ENCODE results near the gene KCNJ14. TPM values are rescaled to one million over a fixed set of nuclear protein-coding genes. Genes with fewer than 3 reads are reported as not detected.

KCNJ14 gene
- total RNA-seq, 1 experiment from 2014 or later = 1.4 TPM

DNA sequence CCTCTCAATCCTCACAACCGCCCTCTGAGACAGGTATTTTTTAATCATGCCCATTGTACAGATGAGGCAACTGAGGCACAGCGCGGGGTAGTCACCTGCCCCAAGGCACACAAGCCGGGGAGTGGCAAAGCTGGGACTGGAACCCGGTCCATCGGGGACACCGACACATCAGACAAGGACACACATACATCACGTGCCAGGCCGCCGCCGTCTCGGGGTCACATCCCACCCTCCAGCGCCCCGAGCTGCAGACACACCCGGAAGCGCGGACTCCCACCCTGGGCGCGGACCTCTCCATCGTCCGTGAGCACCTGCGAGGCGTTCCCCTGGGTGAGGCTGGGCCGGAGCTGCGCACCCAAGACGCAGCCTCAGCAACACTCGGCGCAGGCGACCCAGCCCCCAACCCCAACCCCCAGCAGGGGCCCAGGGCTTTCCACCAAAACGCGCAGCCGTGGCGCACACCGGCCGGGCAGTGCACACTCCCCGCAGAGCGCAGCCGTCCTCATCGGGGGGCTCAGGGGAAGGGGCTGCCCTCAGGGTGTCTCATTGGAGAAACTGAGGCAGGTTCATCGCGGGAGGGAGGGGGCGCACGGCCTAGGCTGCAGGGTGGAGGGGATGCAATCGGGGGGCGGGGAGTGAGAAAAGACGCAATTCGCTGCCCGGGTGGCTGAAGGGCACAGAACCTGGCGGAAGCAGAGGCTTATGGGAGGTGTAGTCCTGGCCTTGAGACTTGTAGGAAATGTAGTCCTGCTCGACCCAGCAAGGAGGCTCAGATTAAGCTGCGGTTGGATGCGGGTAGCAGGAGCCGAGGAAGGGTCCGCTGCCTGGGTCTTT, 58.1 kb downstream of the KCNJ14 start:
- peak overlapping the region; percentile 81 for H3K4me3 ChIP-seq (ENCODE audit: low read length)
- CTCF ChIA-PET = no interaction called here
- H3K4me1 ChIP-seq (ENCODE audit: insufficient read depth, low read length) = no peaks in the 10 kb centered on the region; the same call in 1 of the 2 replicates
- H2AFZ ChIP-seq (ENCODE audit: low read length) = peak overlapping the region; percentile 96
- H3K27me3 ChIP-seq (ENCODE audit: low read length) = no peaks in the 10 kb centered on the region
- H3K27ac ChIP-seq (ENCODE audit: low read length) = no peak overlapping the region
- H3K36me3 ChIP-seq (ENCODE audit: low read depth, low read length) = no peaks in the 10 kb centered on the region
- H3K9me2 ChIP-seq (replicated peaks; ENCODE audit: low read length) = no peaks in the 10 kb centered on the region
- H3K4me2 ChIP-seq (ENCODE audit: low read length) = peak overlapping the region; percentile 98
- ATAC-seq (peak; percentile 82), DNase-seq (peak; percentile 64)
- POLR2A ChIA-PET (ENCODE audit: unreplicated experiment) = interaction anchor here (0.6 kb wide), 1 partner anchor 12 kb away, joined by 5 read pairs; no protein-coding TSS in a partner anchor
- H3K9ac ChIP-seq (ENCODE audit: low read length) = 0 out of 2 replicates have a peak overlapping the region, but pooled peaks have one; percentile 6
- TF ChIP-seq EZH2phosphoT487 (IDR thresholded peaks at IDR 0.05; ENCODE audit: borderline replicate concordance, low read length) = no peak
- TF ChIP-seq EZH2 (IDR thresholded peaks at IDR 0.05; ENCODE audit: low read length, unreplicated experiment) = no peak
- TF ChIP-seq, protein P1, sequence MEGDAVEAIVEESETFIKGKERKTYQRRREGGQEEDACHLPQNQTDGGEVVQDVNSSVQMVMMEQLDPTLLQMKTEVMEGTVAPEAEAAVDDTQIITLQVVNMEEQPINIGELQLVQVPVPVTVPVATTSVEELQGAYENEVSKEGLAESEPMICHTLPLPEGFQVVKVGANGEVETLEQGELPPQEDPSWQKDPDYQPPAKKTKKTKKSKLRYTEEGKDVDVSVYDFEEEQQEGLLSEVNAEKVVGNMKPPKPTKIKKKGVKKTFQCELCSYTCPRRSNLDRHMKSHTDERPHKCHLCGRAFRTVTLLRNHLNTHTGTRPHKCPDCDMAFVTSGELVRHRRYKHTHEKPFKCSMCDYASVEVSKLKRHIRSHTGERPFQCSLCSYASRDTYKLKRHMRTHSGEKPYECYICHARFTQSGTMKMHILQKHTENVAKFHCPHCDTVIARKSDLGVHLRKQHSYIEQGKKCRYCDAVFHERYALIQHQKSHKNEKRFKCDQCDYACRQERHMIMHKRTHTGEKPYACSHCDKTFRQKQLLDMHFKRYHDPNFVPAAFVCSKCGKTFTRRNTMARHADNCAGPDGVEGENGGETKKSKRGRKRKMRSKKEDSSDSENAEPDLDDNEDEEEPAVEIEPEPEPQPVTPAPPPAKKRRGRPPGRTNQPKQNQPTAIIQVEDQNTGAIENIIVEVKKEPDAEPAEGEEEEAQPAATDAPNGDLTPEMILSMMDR (conservative IDR thresholded peaks at IDR 0.05; ENCODE audit: low read depth, low read length) = no peak
- BruUV-seq (replicated peaks) = no TSS peak
- no peaks in the 10 kb centered on the region for H3K79me2 ChIP-seq (ENCODE audit: low read length)
- H4K20me1 ChIP-seq (ENCODE audit: low read length) = no peaks in the 10 kb centered on the region
- H3F3A ChIP-seq (ENCODE audit: low read length, unreplicated experiment) = no peaks in the 10 kb centered on the region
- H3K9me3 ChIP-seq (ENCODE audit: low read length) = no peaks in the 10 kb centered on the region
- intact Hi-C loops (cut with micrococcal nuclease) = no loop called here

DNA sequence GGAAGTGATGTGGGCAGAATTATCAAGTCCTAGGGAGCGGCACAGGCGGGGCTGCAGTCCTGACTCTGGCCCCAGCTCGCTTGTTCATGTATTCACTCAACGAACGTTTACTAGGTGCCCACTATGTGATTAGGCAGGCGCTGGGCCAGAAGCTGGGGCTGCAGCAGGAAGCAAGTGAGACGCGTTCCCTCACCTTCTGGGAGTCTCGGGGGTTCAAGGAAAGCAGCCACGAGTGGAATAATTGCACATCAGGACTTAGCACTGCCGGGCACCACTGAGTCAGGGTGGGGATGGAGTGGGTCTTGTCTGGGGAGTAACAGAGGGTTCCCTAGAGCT, 58.7 kb downstream of the KCNJ14 start:
- intact Hi-C loops (cut with micrococcal nuclease) = no loop called here
- no peak overlapping the region for H3K27ac ChIP-seq (ENCODE audit: low read length)
- H3K9me3 ChIP-seq (ENCODE audit: low read length) = no peaks in the 10 kb centered on the region
- no peaks in the 10 kb centered on the region for H3K36me3 ChIP-seq (ENCODE audit: low read depth, low read length)
- no TSS peak for BruUV-seq (replicated peaks)
- TF ChIP-seq EZH2 (IDR thresholded peaks at IDR 0.05; ENCODE audit: low read length, unreplicated experiment) (no peak), EZH2phosphoT487 (IDR thresholded peaks at IDR 0.05; ENCODE audit: borderline replicate concordance, low read length) (no peak)
- TF ChIP-seq, protein P1 (conservative IDR thresholded peaks at IDR 0.05; ENCODE audit: low read depth, low read length) = no peak
- ChIA-PET CTCF (no interaction called here), POLR2A (ENCODE audit: unreplicated experiment) (interaction anchor here (0.6 kb wide), 1 partner anchor 12 kb away, joined by 5 read pairs; no protein-coding TSS in a partner anchor)
- no peaks in the 10 kb centered on the region for H3K9me2 ChIP-seq (replicated peaks; ENCODE audit: low read length)
- no peaks in the 10 kb centered on the region for H4K20me1 ChIP-seq (ENCODE audit: low read length)
- H2AFZ ChIP-seq (ENCODE audit: low read length) = peak overlapping the region; percentile 96
- H3K4me3 ChIP-seq (ENCODE audit: low read length) = peak overlapping the region; percentile 81
- no peaks in the 10 kb centered on the region for H3K27me3 ChIP-seq (ENCODE audit: low read length)
- no peak for ATAC-seq
- no peaks in the 10 kb centered on the region for H3F3A ChIP-seq (ENCODE audit: low read length, unreplicated experiment)
- peak overlapping the region; percentile 98 for H3K4me2 ChIP-seq (ENCODE audit: low read length)
- no peaks in the 10 kb centered on the region; the same call in 1 of the 2 replicates for H3K4me1 ChIP-seq (ENCODE audit: insufficient read depth, low read length)
- H3K79me2 ChIP-seq (ENCODE audit: low read length) = no peaks in the 10 kb centered on the region
- no peak overlapping the region for H3K9ac ChIP-seq (ENCODE audit: low read length)
- no peak for DNase-seq

DNA sequence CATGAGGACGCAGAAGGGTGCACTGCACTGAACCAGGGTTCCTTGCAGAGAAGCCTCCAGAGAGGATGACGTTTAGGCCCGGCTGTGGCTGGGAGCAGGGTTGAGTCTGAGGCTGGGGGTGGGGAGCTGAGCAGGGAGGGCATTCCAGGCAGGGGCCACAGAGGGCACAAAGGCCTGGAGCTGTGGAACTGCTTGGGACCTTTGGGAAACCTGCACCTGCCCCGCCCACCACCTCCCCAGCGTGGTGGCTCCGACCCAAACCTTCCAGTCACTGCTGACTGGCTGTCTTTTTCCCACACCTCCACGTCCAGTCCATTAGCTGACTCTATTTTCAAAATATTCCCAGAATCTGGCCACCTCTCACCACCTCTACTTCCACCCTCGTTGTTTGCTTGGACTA, 61.2 kb downstream of the KCNJ14 start:
- ChIA-PET CTCF (no interaction called here), POLR2A (ENCODE audit: unreplicated experiment) (no interaction called here)
- H3K9me2 ChIP-seq (replicated peaks; ENCODE audit: low read length) = no peaks in the 10 kb centered on the region
- no peaks in the 10 kb centered on the region; the same call in 1 of the 2 replicates for H3K4me1 ChIP-seq (ENCODE audit: insufficient read depth, low read length)
- no peak for ATAC-seq
- H4K20me1 ChIP-seq (ENCODE audit: low read length) = no peaks in the 10 kb centered on the region
- no peaks in the 10 kb centered on the region for H3K36me3 ChIP-seq (ENCODE audit: low read depth, low read length)
- no peak overlapping the region for H3K4me3 ChIP-seq (ENCODE audit: low read length)
- no peak overlapping the region for H3K27ac ChIP-seq (ENCODE audit: low read length)
- no peak overlapping the region for H3K9ac ChIP-seq (ENCODE audit: low read length)
- no peaks in the 10 kb centered on the region for H3K9me3 ChIP-seq (ENCODE audit: low read length)
- H3K27me3 ChIP-seq (ENCODE audit: low read length) = no peaks in the 10 kb centered on the region
- H2AFZ ChIP-seq (ENCODE audit: low read length) = no peak overlapping the region
- no peaks in the 10 kb centered on the region for H3F3A ChIP-seq (ENCODE audit: low read length, unreplicated experiment)
- no TSS peak for BruUV-seq (replicated peaks)
- TF ChIP-seq, protein P1 (conservative IDR thresholded peaks at IDR 0.05; ENCODE audit: low read depth, low read length) = no peak
- no peak for TF ChIP-seq EZH2 (IDR thresholded peaks at IDR 0.05; ENCODE audit: low read length, unreplicated experiment)
- no peak for TF ChIP-seq EZH2phosphoT487 (IDR thresholded peaks at IDR 0.05; ENCODE audit: borderline replicate concordance, low read length)
- H3K79me2 ChIP-seq (ENCODE audit: low read length) = no peaks in the 10 kb centered on the region
- no peak for DNase-seq
- H3K4me2 ChIP-seq (ENCODE audit: low read length) = no peak overlapping the region
- intact Hi-C loops (cut with micrococcal nuclease) = no loop called here

Measured in PC-3 (cell line).